WTC11 (cell line): ENCODE data around the gene NCKAP5.

Experiments
- FOXJ3 ChIP-seq: sonication (generic); formaldehyde crosslinking; IDR thresholded peaks from 2 replicates; pipeline ENCODE4 v1.9.0; 2021; ENCODE audit warnings: missing genetic modification reagents, mild to moderate bottlenecking, borderline replicate concordance
- FOXP1 ChIP-seq: sonication (generic); formaldehyde crosslinking; IDR thresholded peaks from 2 replicates; pipeline ENCODE4 v1.8.0; 2022; ENCODE audit warnings: missing genetic modification reagents, mild to moderate bottlenecking, moderate library complexity, borderline replicate concordance
- NFE2L1 ChIP-seq: sonication (generic); formaldehyde crosslinking; IDR thresholded peaks from 2 replicates; pipeline ENCODE4 v1.8.1; 2023; ENCODE audit warnings: missing genetic modification reagents
- ZNF396 ChIP-seq: fragments of 250-450 bp; sonication (Bioruptor Pico); IDR thresholded peaks from 2 replicates; pipeline ENCODE4 v1.8.0; 2021; ENCODE audit warnings: mild to moderate bottlenecking, moderate library complexity, borderline replicate concordance
- TF ChIP-seq, protein P1 (sequence below): sonication (generic); formaldehyde crosslinking; IDR thresholded peaks from 2 replicates; pipeline ENCODE4 v1.8.0; 2022; ENCODE audit warnings: missing genetic modification reagents
- TF ChIP-seq, protein P2 (sequence below): fragments of 200-600 bp; IDR thresholded peaks from 2 replicates; pipeline ENCODE4 v1.8.0; 2022; ENCODE audit warnings: antibody characterized with exemption
- TF ChIP-seq, protein P3 (sequence below): fragments of 250-450 bp; sonication (Bioruptor Pico); IDR thresholded peaks from 2 replicates; pipeline ENCODE4 v2.1.2; 2022; ENCODE audit warnings: mild to moderate bottlenecking, moderate library complexity
- TF ChIP-seq, protein P4 (sequence below): sonication (generic); formaldehyde crosslinking; IDR thresholded peaks from 2 replicates; pipeline ENCODE4 v1.8.1; 2023; ENCODE audit warnings: mild to moderate bottlenecking, missing genetic modification reagents
- TF ChIP-seq, protein P5 (sequence below): sonication (generic); formaldehyde crosslinking; IDR thresholded peaks from 2 replicates; pipeline ENCODE4 v1.8.1; 2023; ENCODE audit warnings: mild to moderate bottlenecking, missing genetic modification reagents, moderate library complexity
- TF ChIP-seq, protein P6 (sequence below): sonication (generic); formaldehyde crosslinking; IDR thresholded peaks from 2 replicates; pipeline ENCODE4 v1.8.0; 2023; ENCODE audit warnings: missing genetic modification reagents

DNA sequence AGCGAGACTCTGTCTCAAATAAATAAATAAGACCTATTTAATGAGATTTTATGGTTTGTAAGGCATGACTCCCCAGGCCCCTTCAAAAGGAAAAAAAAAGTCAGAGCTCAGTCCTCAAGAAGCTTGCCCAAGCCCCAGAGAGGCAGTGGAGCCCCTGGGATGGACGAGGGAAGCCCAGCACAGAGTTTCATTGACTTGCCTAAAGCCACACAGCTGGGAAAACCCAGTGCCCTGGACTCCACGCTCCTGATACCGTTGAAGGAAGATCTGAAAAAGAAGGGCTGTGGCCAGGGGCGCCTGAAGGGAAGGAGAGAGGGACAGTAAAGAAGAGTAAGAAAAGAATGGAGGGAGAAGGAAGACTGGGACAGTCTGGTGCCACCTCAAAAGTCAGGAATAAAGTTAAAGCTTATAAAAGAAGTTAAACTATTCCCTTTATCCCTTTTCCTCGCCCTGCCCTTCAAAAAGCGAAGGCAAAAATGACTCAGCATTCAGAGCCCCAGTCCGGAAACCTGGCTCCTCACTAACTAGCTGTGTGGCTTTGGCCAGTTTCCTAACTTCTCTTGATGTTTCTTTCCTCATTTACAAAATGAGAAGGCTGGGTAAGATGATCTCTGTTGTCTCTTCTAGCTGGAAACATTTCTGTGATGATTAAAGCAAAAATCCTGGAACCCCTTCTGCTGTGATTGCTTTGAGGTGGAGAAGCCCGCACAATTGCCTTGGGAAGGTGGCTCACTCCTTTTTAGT lies 945.0 kb downstream of the NCKAP5 start:
- TF ChIP-seq, protein P1, sequence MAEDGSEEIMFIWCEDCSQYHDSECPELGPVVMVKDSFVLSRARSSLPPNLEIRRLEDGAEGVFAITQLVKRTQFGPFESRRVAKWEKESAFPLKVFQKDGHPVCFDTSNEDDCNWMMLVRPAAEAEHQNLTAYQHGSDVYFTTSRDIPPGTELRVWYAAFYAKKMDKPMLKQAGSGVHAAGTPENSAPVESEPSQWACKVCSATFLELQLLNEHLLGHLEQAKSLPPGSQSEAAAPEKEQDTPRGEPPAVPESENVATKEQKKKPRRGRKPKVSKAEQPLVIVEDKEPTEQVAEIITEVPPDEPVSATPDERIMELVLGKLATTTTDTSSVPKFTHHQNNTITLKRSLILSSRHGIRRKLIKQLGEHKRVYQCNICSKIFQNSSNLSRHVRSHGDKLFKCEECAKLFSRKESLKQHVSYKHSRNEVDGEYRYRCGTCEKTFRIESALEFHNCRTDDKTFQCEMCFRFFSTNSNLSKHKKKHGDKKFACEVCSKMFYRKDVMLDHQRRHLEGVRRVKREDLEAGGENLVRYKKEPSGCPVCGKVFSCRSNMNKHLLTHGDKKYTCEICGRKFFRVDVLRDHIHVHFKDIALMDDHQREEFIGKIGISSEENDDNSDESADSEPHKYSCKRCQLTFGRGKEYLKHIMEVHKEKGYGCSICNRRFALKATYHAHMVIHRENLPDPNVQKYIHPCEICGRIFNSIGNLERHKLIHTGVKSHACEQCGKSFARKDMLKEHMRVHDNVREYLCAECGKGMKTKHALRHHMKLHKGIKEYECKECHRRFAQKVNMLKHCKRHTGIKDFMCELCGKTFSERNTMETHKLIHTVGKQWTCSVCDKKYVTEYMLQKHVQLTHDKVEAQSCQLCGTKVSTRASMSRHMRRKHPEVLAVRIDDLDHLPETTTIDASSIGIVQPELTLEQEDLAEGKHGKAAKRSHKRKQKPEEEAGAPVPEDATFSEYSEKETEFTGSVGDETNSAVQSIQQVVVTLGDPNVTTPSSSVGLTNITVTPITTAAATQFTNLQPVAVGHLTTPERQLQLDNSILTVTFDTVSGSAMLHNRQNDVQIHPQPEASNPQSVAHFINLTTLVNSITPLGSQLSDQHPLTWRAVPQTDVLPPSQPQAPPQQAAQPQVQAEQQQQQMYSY (CRISPR knock-in tag) = no peak
- TF ChIP-seq, protein P2, sequence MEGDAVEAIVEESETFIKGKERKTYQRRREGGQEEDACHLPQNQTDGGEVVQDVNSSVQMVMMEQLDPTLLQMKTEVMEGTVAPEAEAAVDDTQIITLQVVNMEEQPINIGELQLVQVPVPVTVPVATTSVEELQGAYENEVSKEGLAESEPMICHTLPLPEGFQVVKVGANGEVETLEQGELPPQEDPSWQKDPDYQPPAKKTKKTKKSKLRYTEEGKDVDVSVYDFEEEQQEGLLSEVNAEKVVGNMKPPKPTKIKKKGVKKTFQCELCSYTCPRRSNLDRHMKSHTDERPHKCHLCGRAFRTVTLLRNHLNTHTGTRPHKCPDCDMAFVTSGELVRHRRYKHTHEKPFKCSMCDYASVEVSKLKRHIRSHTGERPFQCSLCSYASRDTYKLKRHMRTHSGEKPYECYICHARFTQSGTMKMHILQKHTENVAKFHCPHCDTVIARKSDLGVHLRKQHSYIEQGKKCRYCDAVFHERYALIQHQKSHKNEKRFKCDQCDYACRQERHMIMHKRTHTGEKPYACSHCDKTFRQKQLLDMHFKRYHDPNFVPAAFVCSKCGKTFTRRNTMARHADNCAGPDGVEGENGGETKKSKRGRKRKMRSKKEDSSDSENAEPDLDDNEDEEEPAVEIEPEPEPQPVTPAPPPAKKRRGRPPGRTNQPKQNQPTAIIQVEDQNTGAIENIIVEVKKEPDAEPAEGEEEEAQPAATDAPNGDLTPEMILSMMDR = no peak
- TF ChIP-seq, protein P3, sequence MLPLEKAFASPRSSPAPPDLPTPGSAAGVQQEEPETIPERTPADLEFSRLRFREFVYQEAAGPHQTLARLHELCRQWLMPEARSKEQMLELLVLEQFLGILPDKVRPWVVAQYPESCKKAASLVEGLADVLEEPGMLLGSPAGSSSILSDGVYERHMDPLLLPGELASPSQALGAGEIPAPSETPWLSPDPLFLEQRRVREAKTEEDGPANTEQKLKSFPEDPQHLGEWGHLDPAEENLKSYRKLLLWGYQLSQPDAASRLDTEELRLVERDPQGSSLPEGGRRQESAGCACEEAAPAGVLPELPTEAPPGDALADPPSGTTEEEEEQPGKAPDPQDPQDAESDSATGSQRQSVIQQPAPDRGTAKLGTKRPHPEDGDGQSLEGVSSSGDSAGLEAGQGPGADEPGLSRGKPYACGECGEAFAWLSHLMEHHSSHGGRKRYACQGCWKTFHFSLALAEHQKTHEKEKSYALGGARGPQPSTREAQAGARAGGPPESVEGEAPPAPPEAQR (CRISPR knock-in tag) = no peak
- TF ChIP-seq FOXJ3 (CRISPR knock-in tag) = no peak
- TF ChIP-seq NFE2L1 = no peak
- TF ChIP-seq, protein P4, sequence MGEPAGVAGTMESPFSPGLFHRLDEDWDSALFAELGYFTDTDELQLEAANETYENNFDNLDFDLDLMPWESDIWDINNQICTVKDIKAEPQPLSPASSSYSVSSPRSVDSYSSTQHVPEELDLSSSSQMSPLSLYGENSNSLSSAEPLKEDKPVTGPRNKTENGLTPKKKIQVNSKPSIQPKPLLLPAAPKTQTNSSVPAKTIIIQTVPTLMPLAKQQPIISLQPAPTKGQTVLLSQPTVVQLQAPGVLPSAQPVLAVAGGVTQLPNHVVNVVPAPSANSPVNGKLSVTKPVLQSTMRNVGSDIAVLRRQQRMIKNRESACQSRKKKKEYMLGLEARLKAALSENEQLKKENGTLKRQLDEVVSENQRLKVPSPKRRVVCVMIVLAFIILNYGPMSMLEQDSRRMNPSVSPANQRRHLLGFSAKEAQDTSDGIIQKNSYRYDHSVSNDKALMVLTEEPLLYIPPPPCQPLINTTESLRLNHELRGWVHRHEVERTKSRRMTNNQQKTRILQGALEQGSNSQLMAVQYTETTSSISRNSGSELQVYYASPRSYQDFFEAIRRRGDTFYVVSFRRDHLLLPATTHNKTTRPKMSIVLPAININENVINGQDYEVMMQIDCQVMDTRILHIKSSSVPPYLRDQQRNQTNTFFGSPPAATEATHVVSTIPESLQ (CRISPR knock-in tag) = no peak
- TF ChIP-seq FOXP1 (CRISPR knock-in tag) = no peak
- TF ChIP-seq, protein P5, sequence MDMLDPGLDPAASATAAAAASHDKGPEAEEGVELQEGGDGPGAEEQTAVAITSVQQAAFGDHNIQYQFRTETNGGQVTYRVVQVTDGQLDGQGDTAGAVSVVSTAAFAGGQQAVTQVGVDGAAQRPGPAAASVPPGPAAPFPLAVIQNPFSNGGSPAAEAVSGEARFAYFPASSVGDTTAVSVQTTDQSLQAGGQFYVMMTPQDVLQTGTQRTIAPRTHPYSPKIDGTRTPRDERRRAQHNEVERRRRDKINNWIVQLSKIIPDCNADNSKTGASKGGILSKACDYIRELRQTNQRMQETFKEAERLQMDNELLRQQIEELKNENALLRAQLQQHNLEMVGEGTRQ (CRISPR knock-in tag) = no peak
- no peak for TF ChIP-seq ZNF396 (CRISPR knock-in tag)
- TF ChIP-seq, protein P6, sequence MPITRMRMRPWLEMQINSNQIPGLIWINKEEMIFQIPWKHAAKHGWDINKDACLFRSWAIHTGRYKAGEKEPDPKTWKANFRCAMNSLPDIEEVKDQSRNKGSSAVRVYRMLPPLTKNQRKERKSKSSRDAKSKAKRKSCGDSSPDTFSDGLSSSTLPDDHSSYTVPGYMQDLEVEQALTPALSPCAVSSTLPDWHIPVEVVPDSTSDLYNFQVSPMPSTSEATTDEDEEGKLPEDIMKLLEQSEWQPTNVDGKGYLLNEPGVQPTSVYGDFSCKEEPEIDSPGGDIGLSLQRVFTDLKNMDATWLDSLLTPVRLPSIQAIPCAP (CRISPR knock-in tag) = no peak
